BE2C (cell line): Measurements from ENCODE around the gene EEF1A2.

Source experiments
- DNase-seq: peaks from one replicate; pipeline ENCODE4 v3.0.0-alpha.2; 2020
- H3K27me3 ChIP-seq: fragments of 250-450 bp; sonication (Bioruptor Pico); 2 replicates; pipeline ENCODE4 v1.5.1; 2020; ENCODE audit warnings: mild to moderate bottlenecking
- H3K36me3 ChIP-seq: fragments of 250-450 bp; sonication (Bioruptor Pico); 2 replicates; pipeline ENCODE4 v1.5.1; 2020; ENCODE audit warnings: mild to moderate bottlenecking
- H3K4me1 ChIP-seq: fragments of 250-450 bp; sonication (Bioruptor Pico); 2 replicates; pipeline ENCODE4 v1.5.1; 2020
- H3K4me3 ChIP-seq: 2 replicates; pipeline ENCODE4 v1.5.1; 2011; ENCODE audit warnings: low read depth, low read length
- H3K9me3 ChIP-seq: fragments of 250-450 bp; sonication (Bioruptor Pico); 2 replicates; pipeline ENCODE4 v1.5.1; 2020
- CTCF ChIP-seq: IDR thresholded peaks from 2 replicates; pipeline ENCODE4 v1.5.1; 2012; ENCODE audit warnings: mild to moderate bottlenecking, low read depth, low read length

The EEF1A2 gene

GRCh38 chr20:63466861-63467260 is 32.0 kb downstream of the EEF1A2 start:
- H3K36me3 ChIP-seq: no peaks in the 10 kb centered on the region
- no peak overlapping the region for H3K4me3 ChIP-seq
- H3K9me3 ChIP-seq: no peaks in the 10 kb centered on the region
- H3K27me3 ChIP-seq: peaks cover 16% of the 10 kb centered on the region
- peaks cover 7% of the 10 kb centered on the region; the same call in 1 of the 2 replicates for H3K4me1 ChIP-seq
- no peak for DNase-seq
- TF ChIP-seq CTCF: no peak

GRCh38 chr20:63466250-63466825 is 32.5 kb downstream of the EEF1A2 start:
- no peaks in the 10 kb centered on the region for H3K36me3 ChIP-seq
- no peak overlapping the region for H3K4me3 ChIP-seq
- H3K27me3 ChIP-seq: peaks cover 12% of the 10 kb centered on the region
- DNase-seq: no peak
- H3K9me3 ChIP-seq: no peaks in the 10 kb centered on the region
- H3K4me1 ChIP-seq: peaks cover 7% of the 10 kb centered on the region; the same call in 1 of the 2 replicates
- TF ChIP-seq CTCF: no peak

GRCh38 chr20:63465380-63466249 is 33.3 kb downstream of the EEF1A2 start:
- Histone ChIP-seq H3K27me3 (peaks cover 9% of the 10 kb centered on the region), H3K4me3 (no peak overlapping the region), H3K4me1 (0 out of 2 replicates have a peak, but pooled peaks cover 3% of the 10 kb centered on the region), H3K36me3 (no peaks in the 10 kb centered on the region), H3K9me3 (no peaks in the 10 kb centered on the region)
- no peak for TF ChIP-seq CTCF
- no peak for DNase-seq

- TF ChIP-seq CTCF: no peak
- no peaks in the 10 kb centered on the region for H3K36me3 ChIP-seq
- 0 out of 2 replicates have a peak, but pooled peaks cover 3% of the 10 kb centered on the region for H3K4me1 ChIP-seq
- H3K9me3 ChIP-seq: no peaks in the 10 kb centered on the region
- H3K4me3 ChIP-seq: no peak overlapping the region
- H3K27me3 ChIP-seq: peaks cover 4% of the 10 kb centered on the region; the same call in 1 of the 2 replicates
- DNase-seq: no peak
These were observed 34.6 kb downstream of the EEF1A2 start for GRCh38 chr20:63464289-63464635.

GRCh38 chr20:63463400-63464288 is 35.2 kb downstream of the EEF1A2 start:
- Histone ChIP-seq H3K4me1 (0 out of 2 replicates have a peak, but pooled peaks cover 3% of the 10 kb centered on the region), H3K27me3 (peaks cover 4% of the 10 kb centered on the region; the same call in 1 of the 2 replicates), H3K9me3 (no peaks in the 10 kb centered on the region), H3K4me3 (no peak overlapping the region), H3K36me3 (no peaks in the 10 kb centered on the region)
- TF ChIP-seq CTCF: no peak
- no peak for DNase-seq
